Skin of body (tissue), 3 donors: ENCODE measurements around the gene PBX1. TPM values are rescaled to one million over a fixed set of nuclear protein-coding genes. Genes with fewer than 3 reads are reported as not detected.

Experiments used
- DNase-seq: peaks from one replicate; lab custom pipeline; 2025; lab: John Stamatoyannopoulos, UW
- small RNA-seq: library from RNA; depleted of rRNA; stranded (forward); fragments of <200 nt; gene quantifications from one replicate; pipeline ENCODE3, GENCODE V24; 2014; ENCODE audit warnings: low replicate concordance
- total RNA-seq: library from RNA; depleted of rRNA; stranded (reverse); fragments of >200 nt; gene quantifications from one replicate; pipeline ENCODE4 v1.2.3, GENCODE V29; 2014

Gene PBX1
- total RNA-seq, 1 donor from 2014 or later: 57.2 TPM

GRCh38 chr1:164863056-164863455 lies 304.1 kb downstream of the PBX1 start:
- no peak for DNase-seq

GRCh38 chr1:164864161-164864560 lies 305.2 kb downstream of the PBX1 start:
- DNase-seq: no peak

DNA sequence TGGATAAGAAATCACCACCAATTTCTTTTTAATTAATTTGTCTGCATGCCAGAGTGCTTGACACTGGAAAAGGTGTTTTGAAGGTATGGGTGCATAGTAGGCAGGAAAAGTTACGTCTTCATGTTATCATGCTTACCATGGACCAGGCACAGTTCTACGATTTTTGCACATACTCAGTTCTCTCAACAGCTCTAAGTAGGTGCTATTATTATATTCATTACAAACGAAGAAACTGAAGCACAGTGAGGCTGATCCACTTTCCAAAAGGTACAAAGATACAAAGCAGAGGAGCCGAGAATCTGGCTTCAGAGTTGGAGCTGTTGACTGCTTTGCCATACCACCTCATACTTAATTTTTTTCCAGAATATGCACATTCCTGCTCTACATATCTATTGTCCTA lies 306.4 kb downstream of the PBX1 start:
- DNase-seq: no peak

DNA sequence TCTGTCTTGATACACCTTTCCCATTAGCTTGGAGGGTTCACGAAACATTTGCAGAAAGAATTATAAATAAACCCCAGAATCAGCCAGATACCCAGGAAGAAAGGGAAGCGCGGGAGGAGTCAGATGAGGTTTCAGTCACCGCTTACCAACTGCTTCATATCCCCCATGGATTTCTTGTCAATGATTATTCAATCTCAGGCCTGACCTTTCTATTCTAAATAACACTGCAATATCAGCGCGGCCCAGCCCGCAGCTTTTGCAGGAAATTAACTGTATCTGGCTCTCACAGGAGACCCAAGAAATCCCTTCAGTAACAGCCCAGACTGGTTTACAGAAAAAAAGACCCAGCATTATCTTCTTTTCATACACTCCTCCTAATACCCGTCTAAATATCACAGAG lies 308.6 kb downstream of the PBX1 start:
- DNase-seq: no peak

DNA sequence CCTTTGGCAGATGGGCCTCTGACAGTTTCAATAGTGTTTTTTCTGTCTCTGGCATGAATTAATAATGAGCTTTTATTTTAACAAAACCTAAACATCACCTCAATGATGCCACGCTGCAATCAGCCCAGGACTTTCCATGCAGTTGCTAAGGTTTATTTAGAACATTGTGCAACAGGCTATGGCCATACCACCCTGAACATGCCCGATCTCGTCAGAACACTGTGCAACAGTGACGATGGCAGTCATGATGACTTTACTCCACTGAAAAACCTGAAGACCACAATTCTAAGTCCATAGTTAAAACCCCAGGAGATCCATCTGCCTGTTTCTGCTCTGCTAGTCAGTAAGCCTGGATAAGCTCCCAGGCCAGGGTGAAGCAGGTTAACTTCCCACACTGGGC lies 310.0 kb downstream of the PBX1 start:
- no peak for DNase-seq

DNA sequence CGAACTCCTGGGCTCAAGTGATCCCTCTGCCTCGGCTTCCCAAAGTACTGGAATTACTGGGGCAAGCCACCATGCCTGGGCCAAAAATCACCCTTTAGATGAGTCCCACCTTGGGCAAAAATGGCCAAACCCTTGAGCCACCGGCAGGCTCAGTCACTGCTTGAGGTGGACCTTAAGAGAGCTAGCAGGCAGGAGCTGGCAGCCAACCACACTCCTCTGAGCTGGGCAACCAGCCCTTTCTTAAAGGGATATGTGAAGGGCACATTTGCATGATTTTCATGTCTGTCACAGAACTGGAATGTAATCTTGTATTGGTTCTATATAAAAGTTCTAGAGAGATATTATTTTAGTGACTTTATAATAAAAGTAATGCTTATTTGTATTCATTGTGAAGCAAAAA lies 316.5 kb downstream of the PBX1 start:
- DNase-seq: no peak

DNA sequence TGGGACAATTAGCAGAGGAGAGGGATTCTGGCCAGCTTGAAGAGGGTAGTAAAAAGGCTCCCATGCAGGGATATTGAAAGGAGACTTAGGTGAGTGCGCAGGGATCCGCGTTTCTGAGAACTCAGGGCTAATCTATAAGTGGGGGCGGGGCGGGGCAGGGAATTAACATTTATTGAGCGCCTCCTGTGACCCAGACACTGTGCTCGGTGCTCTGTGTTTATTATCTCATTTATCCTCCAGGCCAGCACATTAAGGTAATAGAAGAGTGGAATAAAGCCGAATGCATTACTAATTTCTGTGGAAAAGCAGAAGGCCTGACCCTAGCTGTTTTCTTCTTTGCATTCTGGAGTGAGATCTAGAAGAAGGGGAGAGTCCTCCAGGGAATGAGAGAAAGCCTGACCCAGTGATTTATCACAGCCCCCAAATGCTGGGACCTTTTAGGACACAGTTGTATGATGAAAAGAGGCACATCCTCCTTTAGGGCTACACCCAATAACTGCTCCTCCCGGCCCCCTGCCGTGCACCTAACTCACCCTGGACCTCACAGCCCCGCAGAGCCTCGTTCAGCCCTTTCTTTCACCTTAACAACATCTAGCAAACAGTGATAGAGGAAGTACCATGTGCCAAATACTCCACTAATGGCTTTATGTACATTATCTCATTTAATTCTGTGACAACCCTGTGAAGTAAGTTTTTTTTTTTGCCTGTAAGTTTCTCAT lies 317.6 kb downstream of the PBX1 start:
- DNase-seq: no peak

DNA sequence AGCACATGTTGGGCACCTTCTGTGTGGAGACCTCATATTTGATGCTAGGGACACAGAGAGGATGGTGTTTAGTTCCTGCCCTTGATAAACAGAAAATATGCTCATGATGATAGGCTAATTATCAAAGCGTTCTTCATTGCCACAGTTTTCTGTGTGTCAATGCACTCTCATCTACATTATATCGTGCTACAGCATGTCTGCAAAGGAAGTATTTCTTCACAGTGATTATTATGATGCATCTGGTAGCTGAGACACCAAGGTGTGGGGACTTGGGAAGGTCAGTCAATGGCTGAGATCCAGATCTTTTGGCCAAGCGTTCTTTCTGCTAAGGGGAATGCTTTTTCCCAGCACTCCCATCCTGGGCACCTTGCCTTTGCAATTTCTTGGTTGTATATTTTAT lies 321.2 kb downstream of the PBX1 start:
- no peak for DNase-seq

DNA sequence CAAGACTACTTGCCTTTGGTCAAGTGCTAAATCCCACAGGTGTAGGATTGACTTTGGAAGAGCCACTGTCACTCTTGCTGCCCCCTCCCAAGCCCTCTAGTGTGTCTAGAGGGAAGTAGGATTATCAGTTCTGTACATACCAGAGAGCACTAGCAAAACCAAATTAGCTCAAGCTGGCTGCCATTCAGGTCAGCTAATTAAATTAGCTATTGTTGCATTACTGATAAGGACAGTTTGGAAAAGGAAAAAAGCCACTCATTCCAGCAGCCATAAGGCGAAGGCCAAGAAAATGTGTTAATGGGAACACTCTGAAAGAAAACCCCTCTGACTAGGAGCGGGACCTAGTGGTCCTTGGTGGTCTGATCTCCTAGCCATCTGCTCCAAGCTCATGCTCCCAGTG lies 321.7 kb downstream of the PBX1 start:
- DNase-seq: no peak

GRCh38 chr1:164885311-164885710 lies 326.3 kb downstream of the PBX1 start:
- DNase-seq: no peak

DNA sequence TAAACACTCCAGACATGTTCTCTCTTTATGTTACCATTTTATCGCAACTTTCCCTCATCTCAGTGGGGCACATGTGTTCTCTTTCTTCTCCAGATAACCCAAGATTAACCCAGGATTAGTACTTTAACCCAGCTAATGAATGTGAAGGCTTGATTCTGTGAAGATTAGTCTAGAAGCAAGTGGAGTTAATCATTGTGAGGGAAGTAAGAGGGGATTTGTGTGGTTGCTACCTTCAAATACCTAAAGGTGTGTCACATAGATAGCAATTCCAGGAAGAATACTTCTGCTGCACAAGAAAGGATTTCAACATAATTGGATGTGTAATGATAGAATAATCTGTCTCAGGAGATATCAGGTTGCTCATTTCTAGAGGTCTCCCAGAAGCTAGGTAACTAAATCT lies 327.1 kb downstream of the PBX1 start:
- no peak for DNase-seq

DNA sequence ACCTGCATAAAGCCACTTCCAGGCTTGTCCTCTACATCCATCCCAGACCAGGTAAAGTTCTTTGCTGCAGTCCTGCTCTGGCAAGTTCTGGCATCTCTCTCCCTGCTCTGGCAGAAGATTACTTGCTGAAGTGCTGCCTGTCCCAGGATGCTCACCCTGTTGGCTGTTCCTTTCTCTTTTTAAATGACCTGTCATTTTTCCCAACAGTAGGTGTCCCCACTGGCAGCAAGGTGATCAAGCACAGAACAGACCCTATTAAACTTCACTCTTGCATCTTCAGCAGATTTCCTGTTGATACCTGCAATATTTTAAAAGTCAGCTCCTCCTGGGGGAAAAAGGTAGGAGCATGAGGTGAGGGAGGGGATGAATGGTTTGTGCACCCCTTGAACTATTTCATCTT lies 332.6 kb downstream of the PBX1 start:
- no peak for DNase-seq

DNA sequence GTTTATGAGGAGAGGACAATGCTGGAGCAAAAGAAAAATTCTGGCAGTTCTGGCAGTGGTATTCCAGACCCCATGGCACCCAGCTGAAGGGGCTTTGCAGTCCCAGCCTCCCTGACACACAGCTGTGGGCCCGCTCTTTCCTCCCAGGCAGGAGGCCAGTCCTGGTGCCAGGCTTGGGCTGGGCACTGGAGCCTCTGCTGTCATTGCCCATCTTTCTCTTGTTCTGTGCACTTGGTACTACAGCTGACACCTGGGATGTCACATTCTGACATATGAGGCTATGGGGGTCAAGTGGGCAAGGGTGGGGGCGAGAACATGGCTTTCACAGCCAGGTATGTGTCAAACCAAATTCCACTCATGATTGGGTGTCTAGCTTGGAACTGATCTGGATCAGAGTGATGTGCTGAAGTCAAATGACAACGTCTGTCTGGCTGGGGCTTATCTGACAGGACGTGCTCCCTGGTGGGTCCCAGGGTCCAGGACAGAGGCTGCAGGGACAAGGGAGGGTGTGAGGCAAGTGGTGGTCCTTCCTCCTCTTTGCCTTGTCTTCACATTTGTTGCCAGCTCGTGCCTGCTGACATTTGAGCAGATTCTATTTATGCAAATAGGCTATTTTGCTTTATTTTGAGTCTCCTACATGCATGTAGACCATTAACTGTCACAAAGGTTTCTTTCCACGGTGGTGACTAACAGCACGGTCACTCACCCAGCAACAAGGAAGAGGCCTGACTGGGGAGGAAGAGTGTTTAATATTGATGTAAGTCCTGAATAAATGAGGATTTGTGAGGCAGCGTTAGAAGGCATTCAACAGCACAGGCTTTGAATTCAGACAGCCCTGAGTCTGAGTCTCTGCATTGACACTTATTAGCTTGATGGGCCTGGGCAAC lies 336.3 kb downstream of the PBX1 start:
- DNase-seq: no peak

- no peak for DNase-seq
Observed at GRCh38 chr1:164901031-164901430, 342.0 kb downstream of the PBX1 start.

Small RNA genes within 50 kb of the gene (small RNA-seq; reads per million reads assigned to genes)
- gene RF00017 (not detected), gene RF00019 (not detected), gene RNU6-171P (not detected)
